KMS-11 (cell line): ENCODE results near the gene YRDC.

Source experiments
- H2AFZ ChIP-seq: fragments of 200-600 bp; sonication (generic); 2 replicates; pipeline ENCODE4 v1.6.1; 2016; ENCODE audit warnings: antibody characterized with exemption, mixed run types, low read depth
- H3K27ac ChIP-seq: fragments of 200-600 bp; sonication (generic); 2 replicates; pipeline ENCODE4 v1.6.1; 2016; ENCODE audit warnings: mild to moderate bottlenecking, mixed run types
- H3K27me3 ChIP-seq: fragments of 200-600 bp; sonication (generic); 2 replicates; pipeline ENCODE4 v1.6.1; 2017; ENCODE audit warnings: mild to moderate bottlenecking, low read depth, mixed run types, moderate library complexity; ENCODE audit not compliant: insufficient read depth
- H3K36me3 ChIP-seq: fragments of 200-600 bp; sonication (generic); 2 replicates; pipeline ENCODE4 v1.6.1; 2017; ENCODE audit warnings: mild to moderate bottlenecking, mixed run types; ENCODE audit not compliant: insufficient read depth
- H3K4me1 ChIP-seq: fragments of 200-600 bp; sonication (generic); 2 replicates; pipeline ENCODE4 v1.6.1; 2016; ENCODE audit warnings: mild to moderate bottlenecking, low read depth, mixed run types; ENCODE audit not compliant: poor library complexity, severe bottlenecking
- H3K4me2 ChIP-seq: fragments of 200-600 bp; sonication (generic); 2 replicates; pipeline ENCODE4 v1.7.0; 2016; ENCODE audit warnings: mild to moderate bottlenecking, mixed run types
- H3K4me3 ChIP-seq: fragments of 200-600 bp; sonication (generic); IDR thresholded peaks from 2 replicates; pipeline ENCODE4 v1.6.1; 2017; ENCODE audit warnings: low read depth, low read length, mixed read lengths; ENCODE audit not compliant: insufficient read depth
- H3K79me2 ChIP-seq: fragments of 200-600 bp; sonication (generic); 2 replicates; pipeline ENCODE4 v1.6.1; 2016; ENCODE audit warnings: low read depth, mixed run types; ENCODE audit not compliant: insufficient read depth
- H3K9ac ChIP-seq: fragments of 200-600 bp; sonication (generic); 2 replicates; pipeline ENCODE4 v1.6.1; 2016; ENCODE audit warnings: mild to moderate bottlenecking, mixed run types
- H4K20me1 ChIP-seq: fragments of 200-600 bp; sonication (generic); 2 replicates; pipeline ENCODE4 v1.6.1; 2016; ENCODE audit warnings: mild to moderate bottlenecking, mixed run types; ENCODE audit not compliant: insufficient read depth
- CTCF ChIP-seq: fragments of 200-600 bp; sonication (generic); conservative IDR thresholded peaks from 2 replicates; pipeline ENCODE4 v1.6.1; 2017; ENCODE audit warnings: low read depth, mild to moderate bottlenecking, antibody characterized with exemption, low read length, moderate library complexity, mixed read lengths

Gene YRDC

GRCh38 chr1:37851262-37851661 lies 43.3 kb upstream of the YRDC start:
- no peak overlapping the region for H2AFZ ChIP-seq
- H3K4me2 ChIP-seq = no peak overlapping the region
- H3K4me1 ChIP-seq = peaks cover 18% of the 10 kb centered on the region
- peaks cover 38% of the 10 kb centered on the region; the same call in 1 of the 2 replicates for H3K79me2 ChIP-seq
- no peaks in the 10 kb centered on the region for H3K27me3 ChIP-seq
- no peak overlapping the region for H3K9ac ChIP-seq
- H3K4me3 ChIP-seq = no peak overlapping the region
- H3K27ac ChIP-seq = no peak overlapping the region
- no peaks in the 10 kb centered on the region for H4K20me1 ChIP-seq
- no peaks in the 10 kb centered on the region for H3K36me3 ChIP-seq
- TF ChIP-seq CTCF = no peak

GRCh38 chr1:37850352-37850955 lies 42.4 kb upstream of the YRDC start:
- TF ChIP-seq CTCF = no peak
- Histone ChIP-seq H3K27me3 (no peaks in the 10 kb centered on the region), H3K4me1 (peaks cover 20% of the 10 kb centered on the region), H3K9ac (no peak overlapping the region), H3K27ac (no peak overlapping the region), H4K20me1 (no peaks in the 10 kb centered on the region), H3K4me2 (no peak overlapping the region), H3K4me3 (no peak overlapping the region), H2AFZ (no peak overlapping the region), H3K36me3 (no peaks in the 10 kb centered on the region), H3K79me2 (peaks cover 38% of the 10 kb centered on the region; the same call in 1 of the 2 replicates)

GRCh38 chr1:37849480-37849879 lies 41.5 kb upstream of the YRDC start:
- Histone ChIP-seq H3K4me1 (peaks cover 25% of the 10 kb centered on the region), H3K36me3 (no peaks in the 10 kb centered on the region), H3K4me3 (no peak overlapping the region), H3K9ac (no peak overlapping the region), H3K27ac (no peak overlapping the region), H2AFZ (no peak overlapping the region), H3K4me2 (no peak overlapping the region), H3K27me3 (no peaks in the 10 kb centered on the region), H4K20me1 (no peaks in the 10 kb centered on the region), H3K79me2 (peaks cover 38% of the 10 kb centered on the region; the same call in 1 of the 2 replicates)
- no peak for TF ChIP-seq CTCF

- no peaks in the 10 kb centered on the region for H4K20me1 ChIP-seq
- H3K9ac ChIP-seq = no peak overlapping the region
- no peaks in the 10 kb centered on the region for H3K27me3 ChIP-seq
- TF ChIP-seq CTCF = no peak
- H3K4me1 ChIP-seq = peaks cover 36% of the 10 kb centered on the region
- H3K36me3 ChIP-seq = no peaks in the 10 kb centered on the region; the same call in 1 of the 2 replicates
- no peak overlapping the region for H3K27ac ChIP-seq
- H2AFZ ChIP-seq = no peak overlapping the region
- no peak overlapping the region for H3K4me3 ChIP-seq
- H3K4me2 ChIP-seq = no peak overlapping the region; the same call in 1 of the 2 replicates
- peaks cover 30% of the 10 kb centered on the region; the same call in 1 of the 2 replicates for H3K79me2 ChIP-seq
These were observed 38.8 kb upstream of the YRDC start for GRCh38 chr1:37846647-37847339.
